HG03095 (cell line): ENCODE data around the gene NDUFA3.

Experiments used
- ATAC-seq: cut with Tn5 transposase; IDR thresholded peaks from one replicate; pipeline ENCODE4 v1.9.1; 2021; ENCODE audit warnings: moderate library complexity; ENCODE audit not compliant: unreplicated experiment

NDUFA3 gene

GRCh38 chr19:54107876-54108490 is 5.3 kb downstream of the NDUFA3 start:
- no peak for ATAC-seq

DNA sequence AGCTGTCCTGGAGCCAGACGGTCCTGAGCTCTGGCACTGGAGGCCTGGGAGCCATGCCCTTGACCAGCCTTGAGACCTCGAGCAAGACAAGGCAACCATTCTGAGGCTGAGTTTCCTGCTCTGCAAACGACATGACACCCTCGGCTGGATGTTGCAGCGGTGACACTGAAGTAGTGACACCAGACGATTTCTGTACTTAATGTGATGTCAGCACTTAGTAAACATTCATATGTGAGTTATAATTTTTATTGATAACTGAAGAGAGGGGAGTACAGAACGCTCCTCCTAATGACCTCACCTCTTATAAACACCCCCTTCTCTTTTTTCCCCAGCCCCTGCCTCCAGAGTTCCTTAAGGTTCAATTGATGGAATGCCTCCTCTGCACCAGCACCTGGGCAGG is 5.8 kb downstream of the NDUFA3 start:
- ATAC-seq = no peak

DNA sequence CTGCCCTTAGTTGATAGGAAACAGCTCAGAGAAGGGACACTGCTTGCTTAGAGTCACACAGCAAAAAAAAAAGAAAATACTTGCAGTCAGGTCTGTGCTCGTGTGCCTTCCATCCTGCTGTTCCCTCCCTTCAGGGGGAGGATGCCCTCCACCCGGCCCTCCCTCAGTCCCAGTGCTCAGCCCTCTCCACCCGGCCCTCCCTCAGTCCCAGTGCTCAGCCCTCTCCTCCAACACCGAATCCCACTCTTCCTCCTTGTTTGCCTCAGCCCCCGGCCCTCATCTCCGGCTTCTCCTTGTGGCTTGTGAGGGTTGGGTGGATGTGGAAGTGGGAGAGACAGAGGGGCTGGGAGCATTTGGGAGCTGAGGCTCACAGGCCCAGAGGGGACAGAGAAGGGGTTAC is 7.0 kb downstream of the NDUFA3 start:
- no peak for ATAC-seq

DNA sequence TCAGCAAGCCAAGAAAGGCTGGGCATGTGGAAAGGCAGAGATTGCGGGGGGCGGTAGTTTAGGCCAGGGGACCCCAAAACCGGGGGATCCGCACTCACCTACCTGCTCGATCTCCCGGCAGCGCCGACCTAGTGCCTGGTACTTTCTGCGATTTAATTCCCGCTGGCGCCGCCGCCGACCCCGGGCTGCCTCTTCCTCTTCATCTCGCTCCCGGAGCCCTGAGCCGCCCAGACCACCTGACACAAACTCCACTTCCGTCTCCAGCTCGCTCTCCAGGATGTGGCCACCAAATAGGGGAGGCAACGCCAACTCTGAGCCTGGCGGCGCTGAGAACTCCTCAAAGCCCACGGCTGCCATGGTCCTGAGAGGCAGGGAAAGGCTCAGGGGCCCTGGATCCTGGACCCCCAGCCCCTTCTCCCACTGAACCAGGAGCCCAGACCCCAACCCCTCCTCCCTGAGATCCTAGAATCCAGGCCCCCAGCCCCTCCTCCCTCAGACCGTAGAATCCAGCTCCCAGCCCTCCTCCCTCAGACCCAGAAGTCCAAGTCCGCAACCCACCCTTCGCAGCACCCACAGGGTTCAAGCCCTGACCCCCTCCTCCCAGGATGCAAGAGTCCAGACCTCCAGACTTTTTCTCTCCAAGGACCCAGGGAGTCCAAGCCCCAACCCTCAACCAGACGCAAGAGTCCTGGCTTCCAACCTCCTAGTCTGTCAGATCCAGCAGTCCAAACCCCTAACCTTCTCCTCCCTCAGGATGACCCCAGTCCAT is 11.9 kb downstream of the NDUFA3 start:
- peak; percentile 3 for ATAC-seq

- peak; percentile 71 for ATAC-seq
These were observed 12.7 kb downstream of the NDUFA3 start, which contains the start of the genes PRPF31 and TFPT for GRCh38 chr19:54115109-54116063. PRPF31 (plus strand) TSS chr19:54115754; CDS start chr19:54118279, 2,525 bp downstream. TFPT (minus strand) TSS chr19:54115657; CDS start chr19:54115269, 388 bp downstream.

DNA sequence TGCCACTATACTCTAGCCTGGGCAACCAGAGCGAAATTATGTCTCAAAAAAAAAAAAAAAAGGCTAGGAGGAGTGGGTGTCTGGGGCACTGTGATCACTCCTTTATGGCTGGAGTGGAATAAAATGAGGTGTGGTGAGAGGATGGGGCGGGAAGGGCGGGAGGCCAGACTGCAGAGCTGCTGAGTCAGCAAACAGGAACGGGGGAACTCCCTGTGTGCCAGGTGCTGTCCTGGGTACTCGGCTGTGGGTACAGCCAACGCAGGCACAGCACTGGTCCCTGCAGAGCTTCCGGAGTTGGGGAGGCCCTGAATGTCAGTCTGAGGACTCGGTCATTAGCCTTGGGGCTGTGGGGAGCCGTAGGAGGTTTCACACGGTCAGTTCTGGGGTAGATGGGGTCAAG is 18.6 kb downstream of the NDUFA3 start:
- no peak for ATAC-seq

- ATAC-seq = no peak
These were observed 21.0 kb downstream of the NDUFA3 start for GRCh38 chr19:54123682-54124081.

DNA sequence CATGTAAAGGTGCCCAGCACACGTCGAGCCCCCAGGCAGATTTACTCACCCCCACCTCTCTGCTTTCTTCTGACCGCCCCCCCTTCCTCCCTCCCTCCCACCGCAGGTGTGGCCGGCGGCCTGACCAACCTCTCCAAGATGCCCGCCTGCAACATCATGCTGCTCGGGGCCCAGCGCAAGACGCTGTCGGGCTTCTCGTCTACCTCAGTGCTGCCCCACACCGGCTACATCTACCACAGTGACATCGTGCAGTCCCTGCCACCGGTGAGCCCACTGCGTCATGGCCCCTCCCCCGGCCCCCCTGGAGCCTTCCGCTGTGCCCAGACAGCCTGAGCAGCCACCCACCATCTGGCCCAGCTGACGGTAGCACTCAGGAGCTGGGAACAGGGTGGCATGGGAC is 21.7 kb downstream of the NDUFA3 start:
- ATAC-seq = no peak

DNA sequence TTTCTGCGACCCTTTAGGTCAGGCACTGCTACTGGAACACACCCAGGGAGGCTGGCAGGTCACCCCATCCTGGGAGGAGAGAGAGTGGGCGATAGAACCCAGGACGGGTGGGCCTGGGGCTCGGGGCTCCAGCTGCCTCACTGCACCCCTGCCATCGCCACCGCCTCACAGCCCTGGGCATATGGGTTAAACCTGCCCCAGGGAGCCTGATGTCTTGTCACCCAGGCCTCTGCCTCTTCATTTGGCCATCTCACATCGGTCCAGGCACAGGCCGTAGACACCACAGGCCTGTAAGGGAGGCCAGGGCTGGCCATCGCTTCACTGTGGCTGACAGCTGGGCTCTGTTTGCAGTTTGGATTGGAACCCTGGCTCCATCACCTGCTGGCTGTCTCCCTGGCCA is 23.1 kb downstream of the NDUFA3 start:
- ATAC-seq = no peak

- ATAC-seq = no peak
These were observed 25.2 kb downstream of the NDUFA3 start for GRCh38 chr19:54127688-54128440.

DNA sequence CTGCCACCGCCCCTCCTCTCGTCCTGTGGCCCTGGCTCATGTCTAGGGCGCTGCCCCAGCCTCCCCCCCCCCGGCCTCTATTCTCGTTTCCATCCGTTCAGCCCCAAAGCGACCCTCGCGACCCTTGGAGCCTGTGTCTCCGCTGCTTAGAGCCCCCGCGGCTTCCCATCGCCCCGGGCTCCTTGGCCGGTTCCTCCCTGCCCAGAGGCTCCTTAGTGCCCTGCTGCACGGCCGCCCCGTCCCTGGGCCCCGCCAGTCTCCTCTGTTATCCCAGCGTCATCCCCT is 25.7 kb downstream of the NDUFA3 start:
- no peak for ATAC-seq

DNA sequence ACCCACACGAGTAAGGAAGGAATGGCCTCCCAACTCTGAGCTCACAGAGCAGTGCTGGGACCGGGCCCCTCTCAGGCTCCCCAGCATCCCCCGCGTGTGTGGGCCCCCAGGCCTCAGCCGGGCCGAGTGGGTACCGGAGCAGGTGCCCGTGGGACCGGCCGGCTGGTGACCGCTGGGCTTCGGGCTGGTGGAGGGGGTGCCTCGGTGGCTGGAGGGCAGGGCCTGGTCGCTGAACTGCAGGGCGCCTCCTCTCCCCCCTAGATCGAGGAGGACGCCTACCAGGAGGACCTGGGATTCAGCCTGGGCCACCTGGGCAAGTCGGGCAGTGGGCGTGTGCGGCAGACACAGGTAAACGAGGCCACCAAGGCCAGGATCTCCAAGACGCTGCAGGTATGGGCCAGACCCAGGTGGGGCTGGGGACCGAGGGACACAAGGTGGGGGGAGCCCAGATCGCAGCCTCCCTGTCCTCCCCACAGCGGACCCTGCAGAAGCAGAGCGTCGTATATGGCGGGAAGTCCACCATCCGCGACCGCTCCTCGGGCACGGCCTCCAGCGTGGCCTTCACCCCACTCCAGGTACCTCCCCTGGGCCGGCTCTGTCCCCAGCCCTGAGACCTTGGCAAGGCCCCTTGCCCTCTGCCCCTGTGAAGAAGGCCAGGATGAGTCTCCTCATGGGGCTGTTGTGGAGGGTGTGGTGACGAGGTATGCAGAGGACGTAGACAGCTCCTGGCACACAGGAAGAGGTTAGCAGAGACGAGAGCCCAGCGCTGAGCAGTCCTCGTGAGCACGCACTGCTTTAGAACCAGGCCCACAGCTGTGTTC is 26.4 kb downstream of the NDUFA3 start:
- no peak for ATAC-seq

DNA sequence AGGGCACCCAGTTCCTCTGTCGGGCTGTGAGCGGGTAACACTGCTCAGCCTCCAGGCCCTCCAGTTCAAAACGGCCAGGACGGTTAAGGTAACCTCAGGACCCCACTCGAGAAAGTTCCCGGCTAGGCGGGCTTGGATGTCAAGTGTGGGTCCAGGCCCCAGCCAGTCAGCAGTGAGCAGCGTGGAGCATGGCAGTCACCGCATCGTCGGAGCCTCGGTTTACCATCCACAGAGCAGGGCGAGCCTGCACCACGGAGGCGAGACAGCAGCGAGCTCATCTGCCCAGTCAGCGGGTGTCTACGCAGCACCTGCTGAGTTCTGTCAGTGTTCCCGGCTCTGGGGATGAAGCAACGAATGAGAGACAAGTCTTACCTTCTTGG is 27.0 kb downstream of the NDUFA3 start:
- ATAC-seq = no peak

DNA sequence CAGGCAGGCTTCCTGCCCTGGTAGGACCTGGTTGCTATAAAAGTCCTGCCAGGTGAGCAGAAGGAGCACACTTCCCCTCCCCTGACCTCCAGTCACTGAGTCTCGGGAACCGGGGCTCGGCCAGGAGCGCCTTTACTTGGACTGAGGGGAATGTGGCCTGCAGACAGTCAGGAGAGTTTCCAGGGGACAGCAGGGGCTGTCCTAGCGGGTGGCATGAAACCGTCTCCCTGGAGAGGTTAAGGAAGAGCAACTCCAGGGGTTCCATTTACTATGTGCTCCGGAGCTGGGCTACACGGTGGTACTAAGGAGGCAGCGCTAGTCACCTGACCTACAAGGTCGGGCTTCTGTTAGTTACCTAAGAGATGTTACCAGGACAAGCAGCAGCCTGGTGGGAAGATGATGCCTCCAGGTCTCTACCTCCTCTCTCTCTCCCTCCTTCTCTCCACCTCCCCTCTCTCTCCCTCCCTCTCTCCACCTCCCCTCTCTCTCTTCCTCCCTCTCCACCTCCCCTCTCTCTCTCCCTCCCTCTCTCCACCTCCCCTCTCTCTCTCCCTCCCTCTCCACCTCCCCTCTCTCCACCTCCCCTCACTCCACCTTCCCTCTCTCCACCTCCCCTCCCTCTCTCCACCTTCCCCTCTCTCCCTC is 30.8 kb downstream of the NDUFA3 start:
- ATAC-seq = no peak

DNA sequence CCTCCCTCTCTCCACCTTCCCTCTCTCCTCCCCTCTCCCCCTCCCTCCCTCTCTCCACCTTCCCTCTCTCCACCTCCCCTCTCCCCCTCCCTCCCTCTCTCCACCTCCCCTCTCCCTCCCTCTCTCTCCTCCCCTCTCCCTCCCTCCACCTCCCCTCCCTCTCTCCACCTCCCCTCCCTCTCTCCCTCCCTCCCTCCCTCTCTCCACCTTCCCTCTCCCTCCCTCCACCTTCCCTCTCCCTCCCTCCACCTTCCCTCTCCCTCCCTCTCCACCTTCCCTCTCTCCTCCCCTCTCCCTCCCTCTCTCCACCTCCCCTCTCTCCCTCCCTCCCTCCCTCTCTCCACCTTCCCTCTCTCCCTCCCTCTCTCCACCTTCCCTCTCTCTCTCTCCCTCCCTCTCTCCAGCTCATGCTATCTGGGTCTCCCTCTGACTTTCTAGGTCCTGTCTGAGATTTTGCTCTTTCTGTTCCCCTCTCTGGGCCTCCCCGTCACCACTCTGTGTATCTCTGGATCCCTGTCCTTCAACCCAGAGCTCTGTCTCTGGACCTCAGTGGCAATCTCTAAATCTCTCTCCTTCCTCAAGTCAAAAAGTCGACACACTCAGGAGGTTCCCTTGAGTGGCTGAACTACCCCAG is 31.4 kb downstream of the NDUFA3 start:
- ATAC-seq = no peak

DNA sequence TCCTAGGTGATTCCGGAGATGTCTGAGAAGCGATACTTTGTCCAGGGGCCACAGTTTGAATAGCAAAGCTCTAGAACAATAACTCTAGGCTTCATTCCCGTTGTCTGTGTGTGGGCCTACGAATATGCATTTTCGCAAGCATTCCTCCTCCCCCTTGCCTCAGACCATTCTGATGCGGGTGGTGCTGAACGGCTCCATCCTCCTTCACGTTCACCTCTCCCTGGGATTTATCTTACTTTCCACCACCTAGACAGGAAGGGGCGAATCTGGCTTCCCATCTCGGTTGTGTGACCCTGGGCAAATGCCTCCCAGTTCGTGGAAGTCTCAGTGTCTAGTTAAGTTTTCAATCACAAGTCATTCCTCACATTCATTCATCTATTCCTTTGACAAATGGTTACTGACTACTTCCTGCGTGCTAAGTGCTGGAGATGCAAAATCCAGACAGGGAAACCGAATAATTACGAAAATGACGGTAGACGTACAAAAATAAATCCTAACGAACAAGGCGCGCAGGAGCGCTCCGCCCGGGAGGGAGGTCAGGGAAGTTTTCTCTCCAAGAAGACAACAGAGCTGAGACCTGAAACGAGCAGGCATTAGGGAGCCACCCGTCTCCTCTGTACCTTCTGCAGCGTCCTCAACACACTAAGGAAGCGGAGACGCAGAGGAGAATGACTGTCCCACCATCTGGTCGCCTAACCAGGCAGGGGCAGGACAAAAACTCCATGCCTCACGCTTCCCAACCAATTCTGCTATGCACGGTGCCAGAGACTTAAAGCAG is 33.6 kb downstream of the NDUFA3 start:
- no peak for ATAC-seq

- ATAC-seq = peak; percentile 72
These were observed 34.4 kb downstream of the NDUFA3 start for GRCh38 chr19:54136864-54137698.
